Measurements from ENCODE around the gene TIRAP.

DNA sequence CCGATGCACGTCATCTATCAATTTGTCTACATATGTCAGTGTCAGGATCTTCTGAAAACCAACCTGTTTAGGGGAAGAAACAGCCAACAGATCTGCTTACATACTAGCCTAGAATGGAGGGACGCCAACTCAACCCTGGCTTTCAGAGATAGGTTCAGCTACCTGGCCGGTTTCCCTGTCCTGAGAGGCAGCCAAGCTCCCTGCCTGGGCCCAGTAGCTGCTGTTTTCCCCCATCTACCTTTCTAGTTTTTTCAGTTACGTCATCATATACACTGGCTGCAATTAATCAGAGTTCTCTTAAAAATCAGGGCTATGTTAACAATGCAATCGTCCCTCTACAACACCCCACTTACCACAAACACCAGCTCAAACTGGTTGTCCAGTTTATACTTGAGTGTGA is 15.2 kb upstream of the TIRAP start:
- TF ChIP-seq CREB1 (IDR thresholded peaks at IDR 0.05; ENCODE audit: low read depth) (no peak), MAX (IDR thresholded peaks at IDR 0.05) (no peak), EP300 (IDR thresholded peaks at IDR 0.05; ENCODE audit: borderline replicate concordance) (no peak), CEBPB (IDR thresholded peaks at IDR 0.05) (no peak), TAF1 (IDR thresholded peaks at IDR 0.05; ENCODE audit: low read depth) (no peak), TCF12 (IDR thresholded peaks at IDR 0.05; ENCODE audit: low read depth) (no peak), YY1 (IDR thresholded peaks at IDR 0.05; ENCODE audit: low read depth) (no peak)
- TF ChIP-seq, protein P1, sequence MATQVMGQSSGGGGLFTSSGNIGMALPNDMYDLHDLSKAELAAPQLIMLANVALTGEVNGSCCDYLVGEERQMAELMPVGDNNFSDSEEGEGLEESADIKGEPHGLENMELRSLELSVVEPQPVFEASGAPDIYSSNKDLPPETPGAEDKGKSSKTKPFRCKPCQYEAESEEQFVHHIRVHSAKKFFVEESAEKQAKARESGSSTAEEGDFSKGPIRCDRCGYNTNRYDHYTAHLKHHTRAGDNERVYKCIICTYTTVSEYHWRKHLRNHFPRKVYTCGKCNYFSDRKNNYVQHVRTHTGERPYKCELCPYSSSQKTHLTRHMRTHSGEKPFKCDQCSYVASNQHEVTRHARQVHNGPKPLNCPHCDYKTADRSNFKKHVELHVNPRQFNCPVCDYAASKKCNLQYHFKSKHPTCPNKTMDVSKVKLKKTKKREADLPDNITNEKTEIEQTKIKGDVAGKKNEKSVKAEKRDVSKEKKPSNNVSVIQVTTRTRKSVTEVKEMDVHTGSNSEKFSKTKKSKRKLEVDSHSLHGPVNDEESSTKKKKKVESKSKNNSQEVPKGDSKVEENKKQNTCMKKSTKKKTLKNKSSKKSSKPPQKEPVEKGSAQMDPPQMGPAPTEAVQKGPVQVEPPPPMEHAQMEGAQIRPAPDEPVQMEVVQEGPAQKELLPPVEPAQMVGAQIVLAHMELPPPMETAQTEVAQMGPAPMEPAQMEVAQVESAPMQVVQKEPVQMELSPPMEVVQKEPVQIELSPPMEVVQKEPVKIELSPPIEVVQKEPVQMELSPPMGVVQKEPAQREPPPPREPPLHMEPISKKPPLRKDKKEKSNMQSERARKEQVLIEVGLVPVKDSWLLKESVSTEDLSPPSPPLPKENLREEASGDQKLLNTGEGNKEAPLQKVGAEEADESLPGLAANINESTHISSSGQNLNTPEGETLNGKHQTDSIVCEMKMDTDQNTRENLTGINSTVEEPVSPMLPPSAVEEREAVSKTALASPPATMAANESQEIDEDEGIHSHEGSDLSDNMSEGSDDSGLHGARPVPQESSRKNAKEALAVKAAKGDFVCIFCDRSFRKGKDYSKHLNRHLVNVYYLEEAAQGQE (IDR thresholded peaks at IDR 0.05; ENCODE audit: low read depth): no peak

Data from Ishikawa (cell line).